SK-N-SH (cell line): Measurements from ENCODE around the gene INTS6. TPM values are rescaled to one million over a fixed set of nuclear protein-coding genes. Genes with fewer than 3 reads are reported as not detected.

Experiments used
- CTCF ChIA-PET: fragments of 300-600, 350-600 bp; formaldehyde crosslinking; extraction: SDS; loops from one replicate; lab custom pipeline; 2021; lab: Yijun Ruan, JAX
- POLR2A ChIA-PET: fragments of 350-600 bp; sonication (Branson Sonifier 250); formaldehyde crosslinking; extraction: SDS; loops from one replicate; lab custom pipeline; 2020; ENCODE audit warnings: antibody characterized with exemption, inconsistent platforms; lab: Yijun Ruan, JAX
- DNase-seq: peaks from one replicate; pipeline ENCODE4 v3.0.0; 2012
- H2AFZ ChIP-seq: fragments of 200-600 bp; sonication (generic); 2 replicates; pipeline ENCODE4 v1.8.1; 2016; ENCODE audit warnings: antibody characterized with exemption, mild to moderate bottlenecking, low read depth
- H3F3A ChIP-seq: fragments of 200-600 bp; sonication (generic); replicated peaks from 2 replicates; pipeline ENCODE3; 2016; ENCODE audit warnings: antibody characterized with exemption, mild to moderate bottlenecking; ENCODE audit not compliant: insufficient read depth
- H3K27ac ChIP-seq, 2 experiments: fragments of 200-500 bp in 1 of 2; fragments of 200-600 bp in 1 of 2; sonication (Bioruptor generic) in 1 of 2; sonication (generic), shearing (Covaris generic) in 1 of 2; 2 replicates each; pipeline versions ENCODE4 v1.5.1 to v1.6.1; 2014 to 2016; ENCODE audit warnings: low read depth in 2 of 2, inconsistent platforms in 1 of 2, low read length in 1 of 2, mild to moderate bottlenecking in 1 of 2, mixed read lengths in 1 of 2
- H3K27me3 ChIP-seq: fragments of 200-600 bp; sonication (generic), shearing (Covaris generic); 2 replicates; pipeline ENCODE4 v1.6.1; 2016; ENCODE audit warnings: mixed run types; ENCODE audit not compliant: insufficient read depth
- H3K36me3 ChIP-seq, 2 experiments: fragments of 200-500 bp in 1 of 2; fragments of 200-600 bp in 1 of 2; sonication (Bioruptor generic) in 1 of 2; sonication (generic) in 1 of 2; replicated peaks in 1 of 2; 2 replicates each; pipeline versions ENCODE3 to v1.5.1; 2014 to 2016; ENCODE audit warnings: low read length in 1 of 2, mild to moderate bottlenecking in 1 of 2; ENCODE audit not compliant: insufficient read depth in 2 of 2, control insufficient read depth in 1 of 2
- H3K4me1 ChIP-seq, 2 experiments: fragments of 200-500 bp in 1 of 2; fragments of 200-600 bp in 1 of 2; sonication (Bioruptor generic) in 1 of 2; sonication (generic), shearing (Covaris generic) in 1 of 2; 2 replicates each; pipeline versions ENCODE4 v1.5.1 to v1.6.1; 2014 to 2016; ENCODE audit warnings: low read depth in 1 of 2, low read length in 1 of 2, mixed run types in 1 of 2; ENCODE audit not compliant: insufficient read depth in 2 of 2, control insufficient read depth in 1 of 2
- H3K4me2 ChIP-seq: fragments of 200-600 bp; sonication (generic), shearing (Covaris generic); 2 replicates; pipeline ENCODE4 v1.6.1; 2017; ENCODE audit warnings: mixed run types
- H3K4me3 ChIP-seq, 2 experiments: fragments of 200-500 bp in 1 of 2; fragments of 200-600 bp in 1 of 2; sonication (Bioruptor generic) in 1 of 2; sonication (generic), shearing (Covaris generic) in 1 of 2; 2 replicates each; pipeline versions ENCODE4 v1.5.1 to v1.8.1; 2014 to 2016; ENCODE audit warnings: low read depth in 2 of 2, inconsistent platforms in 1 of 2, low read length in 1 of 2, mild to moderate bottlenecking in 1 of 2, mixed read lengths in 1 of 2, moderate library complexity in 1 of 2
- H3K79me2 ChIP-seq: fragments of 200-600 bp; sonication (generic); 2 replicates; pipeline ENCODE4 v1.8.1; 2017; ENCODE audit warnings: mild to moderate bottlenecking; ENCODE audit not compliant: insufficient read depth
- H3K9ac ChIP-seq: fragments of 200-600 bp; sonication (generic); 2 replicates; pipeline ENCODE4 v1.6.1; 2017; ENCODE audit warnings: mixed run types
- H3K9me2 ChIP-seq: fragments of 200-600 bp; sonication (generic); 2 replicates; pipeline ENCODE4 v1.6.1; 2017; ENCODE audit warnings: mixed run types
- H3K9me3 ChIP-seq: fragments of 200-600 bp; sonication (generic); 2 replicates; pipeline ENCODE4 v1.6.1; 2017; ENCODE audit warnings: mixed run types, mild to moderate bottlenecking, moderate library complexity
- H4K20me1 ChIP-seq: fragments of 200-600 bp; sonication (generic); 2 replicates; pipeline ENCODE4 v1.6.1; 2017; ENCODE audit warnings: mild to moderate bottlenecking, mixed run types; ENCODE audit not compliant: insufficient read depth
- CHD2 ChIP-seq: fragments of 150-350 bp; IDR thresholded peaks from 2 replicates; pipeline ENCODE4 v1.6.1; 2018; ENCODE audit warnings: low read length; ENCODE audit not compliant: partially characterized antibody
- EP300 ChIP-seq, 2 experiments: IDR thresholded peaks; 2 replicates each; pipeline versions ENCODE4 v1.4.0 to v1.6.1; 2012; ENCODE audit warnings: borderline replicate concordance in 1 of 2, low read depth in 1 of 2, low read length in 1 of 2
- FOSL2 ChIP-seq: IDR thresholded peaks from 2 replicates; pipeline ENCODE4 v1.4.0; 2012; ENCODE audit warnings: low read depth, mild to moderate bottlenecking, moderate library complexity, borderline replicate concordance
- GABPA ChIP-seq: IDR thresholded peaks from 2 replicates; pipeline ENCODE4 v1.4.0; 2012; ENCODE audit warnings: low read depth, mild to moderate bottlenecking
- JUND ChIP-seq: IDR thresholded peaks from 2 replicates; pipeline ENCODE4 v1.4.0; 2012
- NFIC ChIP-seq: IDR thresholded peaks from 2 replicates; pipeline ENCODE4 v1.4.0; 2012; ENCODE audit warnings: borderline replicate concordance
- NRF1 ChIP-seq: IDR thresholded peaks from 2 replicates; pipeline ENCODE4 v1.6.1; 2012; ENCODE audit warnings: low read depth, mild to moderate bottlenecking, low read length
- RFX5 ChIP-seq: IDR thresholded peaks from 2 replicates; pipeline ENCODE4 v1.6.1; 2012; ENCODE audit warnings: mild to moderate bottlenecking, improper control_type of control experiment, low read length
- RXRA ChIP-seq: IDR thresholded peaks from 2 replicates; pipeline ENCODE4 v1.4.0; 2012; ENCODE audit warnings: low read depth, mild to moderate bottlenecking, borderline replicate concordance
- SIN3A ChIP-seq: IDR thresholded peaks from 2 replicates; pipeline ENCODE4 v1.6.1; 2012; ENCODE audit warnings: low read depth, mild to moderate bottlenecking, low read length, moderate library complexity, borderline replicate concordance
- SMC3 ChIP-seq: IDR thresholded peaks from 2 replicates; pipeline ENCODE4 v1.6.1; 2012; ENCODE audit warnings: low read depth, low read length, improper control_type of control experiment
- TAF1 ChIP-seq: IDR thresholded peaks from 2 replicates; pipeline ENCODE4 v1.6.1; 2012; ENCODE audit warnings: low read depth, mild to moderate bottlenecking, low read length, moderate library complexity, borderline replicate concordance
- TCF12 ChIP-seq: IDR thresholded peaks from 2 replicates; pipeline ENCODE4 v1.4.0; 2012
- WGBS: methylation state at CpG from one replicate; pipeline ENCODE4 v1.1.6; 2017; ENCODE audit warnings: low lambda C conversion rate; 5-methylcytosine and 5-hydroxymethylcytosine counted together
- polyA plus RNA-seq, 3 experiments: library from polyadenylated mRNA; depleted of rRNA; stranded (reverse); fragments of >200 nt; gene quantifications; 2 replicates each; pipeline ENCODE4 v1.2.3, GENCODE V29; 2012
- TF ChIP-seq, protein P1 (sequence below): IDR thresholded peaks from 2 replicates; pipeline ENCODE4 v1.4.0; 2012; ENCODE audit warnings: low read depth, borderline replicate concordance
- TF ChIP-seq, protein P2 (sequence below): fragments of 150-350 bp; IDR thresholded peaks from 2 replicates; pipeline ENCODE4 v1.6.1; 2017; ENCODE audit warnings: antibody characterized with exemption, low read length, low read depth, borderline replicate concordance
- TF ChIP-seq, protein P3 (sequence below): IDR thresholded peaks from 2 replicates; pipeline ENCODE4; 2012

The INTS6 gene
- polyA plus RNA-seq, 1 of the 3 experiments (the other 2 are of a cell fraction): 7.7 TPM

DNA sequence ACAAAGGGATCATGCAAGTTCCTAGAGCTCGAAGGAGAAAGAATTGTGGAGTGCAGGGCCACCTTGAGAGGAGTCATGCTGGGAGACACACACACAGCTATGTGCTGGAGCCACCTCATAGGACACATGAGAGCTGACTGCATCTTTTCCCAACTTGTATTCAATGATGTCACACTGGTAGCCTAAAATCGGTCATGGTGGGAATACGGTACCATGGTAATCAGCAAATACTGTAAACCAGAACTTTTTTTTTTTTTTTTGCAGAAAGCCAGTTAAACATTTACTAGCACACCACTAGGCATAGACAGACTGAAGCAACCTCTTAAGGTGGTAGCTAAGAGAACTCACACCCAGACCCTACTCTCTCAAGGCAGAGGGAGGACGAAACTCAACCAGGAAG is 47.0 kb upstream of the INTS6 start (continued):
- no peak for TF ChIP-seq NFIC

DNA sequence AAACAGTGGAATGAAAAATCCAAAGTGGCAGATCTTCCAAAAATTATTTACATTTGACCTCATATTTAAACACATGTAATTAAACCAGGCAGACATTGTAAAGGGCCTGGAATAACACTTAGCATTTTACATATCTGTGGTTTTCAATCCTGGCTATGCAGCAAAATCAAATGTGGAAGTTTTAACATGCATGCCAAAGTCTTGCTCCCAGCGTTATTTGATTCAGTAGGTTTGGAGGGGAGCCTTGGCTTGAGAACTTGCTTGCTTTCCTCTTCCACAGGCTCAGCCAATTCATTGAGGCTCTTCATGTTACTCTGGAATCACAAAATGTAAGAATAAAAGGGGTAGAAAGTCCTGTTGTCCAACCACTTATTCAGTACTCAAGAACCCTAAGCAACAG is 42.5 kb upstream of the INTS6 start:
- Histone ChIP-seq H3K9me3 (no peaks in the 10 kb centered on the region), H3K4me2 (no peak overlapping the region), H3K9ac (no peak overlapping the region), H3K27ac (no peak overlapping the region), H3F3A (no peaks in the 10 kb centered on the region), H3K36me3 (no peaks in the 10 kb centered on the region), H3K79me2 (no peaks in the 10 kb centered on the region), H3K4me1 (no peaks in the 10 kb centered on the region; a peak in 1 of 4 replicates), H3K4me3 (no peak overlapping the region), H2AFZ (no peak overlapping the region), H4K20me1 (no peaks in the 10 kb centered on the region), H3K27me3 (no peaks in the 10 kb centered on the region), H3K9me2 (no peaks in the 10 kb centered on the region)
- DNase-seq: no peak
- WGBS: 83% methylated on average over 1 of the region's 1 CpG
- CTCF ChIA-PET: no interaction called here
- POLR2A ChIA-PET: no interaction called here
- TF ChIP-seq FOSL2: no peak
- TF ChIP-seq TCF12: no peak
- no peak for TF ChIP-seq TAF1
- no peak for TF ChIP-seq CHD2
- TF ChIP-seq, protein P1, sequence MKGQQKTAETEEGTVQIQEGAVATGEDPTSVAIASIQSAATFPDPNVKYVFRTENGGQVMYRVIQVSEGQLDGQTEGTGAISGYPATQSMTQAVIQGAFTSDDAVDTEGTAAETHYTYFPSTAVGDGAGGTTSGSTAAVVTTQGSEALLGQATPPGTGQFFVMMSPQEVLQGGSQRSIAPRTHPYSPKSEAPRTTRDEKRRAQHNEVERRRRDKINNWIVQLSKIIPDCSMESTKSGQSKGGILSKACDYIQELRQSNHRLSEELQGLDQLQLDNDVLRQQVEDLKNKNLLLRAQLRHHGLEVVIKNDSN: no peak
- no peak for TF ChIP-seq RXRA
- TF ChIP-seq, protein P2, sequence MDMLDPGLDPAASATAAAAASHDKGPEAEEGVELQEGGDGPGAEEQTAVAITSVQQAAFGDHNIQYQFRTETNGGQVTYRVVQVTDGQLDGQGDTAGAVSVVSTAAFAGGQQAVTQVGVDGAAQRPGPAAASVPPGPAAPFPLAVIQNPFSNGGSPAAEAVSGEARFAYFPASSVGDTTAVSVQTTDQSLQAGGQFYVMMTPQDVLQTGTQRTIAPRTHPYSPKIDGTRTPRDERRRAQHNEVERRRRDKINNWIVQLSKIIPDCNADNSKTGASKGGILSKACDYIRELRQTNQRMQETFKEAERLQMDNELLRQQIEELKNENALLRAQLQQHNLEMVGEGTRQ: no peak
- no peak for TF ChIP-seq SIN3A
- TF ChIP-seq NRF1: no peak
- no peak for TF ChIP-seq GABPA
- TF ChIP-seq SMC3: no peak
- no peak for TF ChIP-seq JUND
- TF ChIP-seq EP300 (IDR thresholded peaks at IDR 0.05; ENCODE audit: borderline replicate concordance in 1 of 2, low read depth in 1 of 2, low read length in 1 of 2): no peak
- no peak for TF ChIP-seq RFX5

GRCh38 chr13:51494156-51494555 is 41.3 kb upstream of the INTS6 start:
- Histone ChIP-seq H3K4me2 (no peak overlapping the region), H3K4me1 (no peaks in the 10 kb centered on the region), H3F3A (no peaks in the 10 kb centered on the region), H3K36me3 (no peaks in the 10 kb centered on the region), H4K20me1 (no peaks in the 10 kb centered on the region), H3K27me3 (no peaks in the 10 kb centered on the region), H3K27ac (no peak overlapping the region), H3K9me2 (no peaks in the 10 kb centered on the region), H3K9ac (no peak overlapping the region), H3K9me3 (no peaks in the 10 kb centered on the region), H2AFZ (no peak overlapping the region), H3K79me2 (no peaks in the 10 kb centered on the region), H3K4me3 (no peak overlapping the region)
- ChIA-PET CTCF (no interaction called here), POLR2A (no interaction called here)
- TF ChIP-seq JUND: no peak
- TF ChIP-seq, protein P3, sequence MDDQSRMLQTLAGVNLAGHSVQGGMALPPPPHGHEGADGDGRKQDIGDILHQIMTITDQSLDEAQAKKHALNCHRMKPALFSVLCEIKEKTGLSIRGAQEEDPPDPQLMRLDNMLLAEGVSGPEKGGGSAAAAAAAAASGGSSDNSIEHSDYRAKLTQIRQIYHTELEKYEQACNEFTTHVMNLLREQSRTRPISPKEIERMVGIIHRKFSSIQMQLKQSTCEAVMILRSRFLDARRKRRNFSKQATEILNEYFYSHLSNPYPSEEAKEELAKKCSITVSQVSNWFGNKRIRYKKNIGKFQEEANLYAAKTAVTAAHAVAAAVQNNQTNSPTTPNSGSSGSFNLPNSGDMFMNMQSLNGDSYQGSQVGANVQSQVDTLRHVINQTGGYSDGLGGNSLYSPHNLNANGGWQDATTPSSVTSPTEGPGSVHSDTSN: peak; percentile 8; the same call in 1 of the 2 replicates
- DNase-seq: no peak
